Measurements from ENCODE around the gene PJA1.

The PJA1 gene

DNA sequence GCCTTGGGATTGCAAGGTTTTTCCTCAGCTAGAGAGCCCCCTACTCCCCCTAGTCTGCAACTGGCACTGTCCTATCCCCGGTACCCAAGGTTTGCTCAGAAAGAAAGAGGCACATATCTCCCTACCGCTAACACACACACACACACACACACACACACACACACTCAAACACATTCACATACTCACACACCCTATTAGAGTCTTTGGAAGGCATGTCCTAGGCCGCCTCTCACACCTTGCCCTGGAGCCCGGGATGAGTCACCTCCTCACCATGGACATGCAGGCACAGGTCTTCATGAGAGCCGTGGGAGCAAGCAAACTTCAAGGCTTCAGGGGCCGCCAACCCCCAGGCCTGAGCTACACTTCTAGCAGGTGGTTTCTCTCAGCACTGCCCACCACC, 49.2 kb downstream of the PJA1 start:
- H3K4me3 ChIP-seq (replicated peaks; ENCODE audit: low read depth, low read length) = no peak overlapping the region
- DNase-seq (ENCODE audit: extremely low read depth, low read depth) = no peak
- TF ChIP-seq, protein P1, sequence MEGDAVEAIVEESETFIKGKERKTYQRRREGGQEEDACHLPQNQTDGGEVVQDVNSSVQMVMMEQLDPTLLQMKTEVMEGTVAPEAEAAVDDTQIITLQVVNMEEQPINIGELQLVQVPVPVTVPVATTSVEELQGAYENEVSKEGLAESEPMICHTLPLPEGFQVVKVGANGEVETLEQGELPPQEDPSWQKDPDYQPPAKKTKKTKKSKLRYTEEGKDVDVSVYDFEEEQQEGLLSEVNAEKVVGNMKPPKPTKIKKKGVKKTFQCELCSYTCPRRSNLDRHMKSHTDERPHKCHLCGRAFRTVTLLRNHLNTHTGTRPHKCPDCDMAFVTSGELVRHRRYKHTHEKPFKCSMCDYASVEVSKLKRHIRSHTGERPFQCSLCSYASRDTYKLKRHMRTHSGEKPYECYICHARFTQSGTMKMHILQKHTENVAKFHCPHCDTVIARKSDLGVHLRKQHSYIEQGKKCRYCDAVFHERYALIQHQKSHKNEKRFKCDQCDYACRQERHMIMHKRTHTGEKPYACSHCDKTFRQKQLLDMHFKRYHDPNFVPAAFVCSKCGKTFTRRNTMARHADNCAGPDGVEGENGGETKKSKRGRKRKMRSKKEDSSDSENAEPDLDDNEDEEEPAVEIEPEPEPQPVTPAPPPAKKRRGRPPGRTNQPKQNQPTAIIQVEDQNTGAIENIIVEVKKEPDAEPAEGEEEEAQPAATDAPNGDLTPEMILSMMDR (IDR thresholded peaks at IDR 0.05; ENCODE audit: low read depth, low read length, missing control alignments) = no peak

DNA sequence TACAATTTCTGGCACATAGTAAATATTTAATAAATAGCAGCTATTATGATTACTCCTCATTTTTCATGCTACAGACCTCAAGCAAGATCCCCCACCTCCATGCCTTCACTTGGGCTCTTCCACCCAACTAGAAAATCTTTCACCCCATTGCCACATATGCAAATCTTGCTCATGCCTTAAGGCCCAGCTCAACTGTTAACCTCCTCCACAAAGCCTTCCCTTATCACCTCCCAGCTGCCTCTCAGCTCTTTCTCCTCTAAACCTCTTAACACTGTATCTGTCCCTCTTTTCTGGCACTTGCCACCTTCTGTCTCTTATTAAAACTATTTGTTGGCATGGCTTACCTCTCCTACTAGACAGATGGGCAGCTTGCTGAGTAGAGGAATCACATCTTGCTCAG, 51.5 kb downstream of the PJA1 start:
- no peak for DNase-seq (ENCODE audit: extremely low read depth, low read depth)
- no peak overlapping the region for H3K4me3 ChIP-seq (replicated peaks; ENCODE audit: low read depth, low read length)
- TF ChIP-seq, protein P1 (IDR thresholded peaks at IDR 0.05; ENCODE audit: low read depth, low read length, missing control alignments) = no peak
